Effector CD8-positive, alpha-beta T cell (primary cell): Measurements from ENCODE around the gene MAN1C1.
"Not testable (repeated sequence)": the region's sequence is repeated elsewhere in the genome, so short reads cannot be mapped to it uniquely, and the experiment has no call there.

Experiments used
- DNase-seq: peaks from one replicate; lab custom pipeline; 2025; lab: John Stamatoyannopoulos, UW

Gene MAN1C1

DNA sequence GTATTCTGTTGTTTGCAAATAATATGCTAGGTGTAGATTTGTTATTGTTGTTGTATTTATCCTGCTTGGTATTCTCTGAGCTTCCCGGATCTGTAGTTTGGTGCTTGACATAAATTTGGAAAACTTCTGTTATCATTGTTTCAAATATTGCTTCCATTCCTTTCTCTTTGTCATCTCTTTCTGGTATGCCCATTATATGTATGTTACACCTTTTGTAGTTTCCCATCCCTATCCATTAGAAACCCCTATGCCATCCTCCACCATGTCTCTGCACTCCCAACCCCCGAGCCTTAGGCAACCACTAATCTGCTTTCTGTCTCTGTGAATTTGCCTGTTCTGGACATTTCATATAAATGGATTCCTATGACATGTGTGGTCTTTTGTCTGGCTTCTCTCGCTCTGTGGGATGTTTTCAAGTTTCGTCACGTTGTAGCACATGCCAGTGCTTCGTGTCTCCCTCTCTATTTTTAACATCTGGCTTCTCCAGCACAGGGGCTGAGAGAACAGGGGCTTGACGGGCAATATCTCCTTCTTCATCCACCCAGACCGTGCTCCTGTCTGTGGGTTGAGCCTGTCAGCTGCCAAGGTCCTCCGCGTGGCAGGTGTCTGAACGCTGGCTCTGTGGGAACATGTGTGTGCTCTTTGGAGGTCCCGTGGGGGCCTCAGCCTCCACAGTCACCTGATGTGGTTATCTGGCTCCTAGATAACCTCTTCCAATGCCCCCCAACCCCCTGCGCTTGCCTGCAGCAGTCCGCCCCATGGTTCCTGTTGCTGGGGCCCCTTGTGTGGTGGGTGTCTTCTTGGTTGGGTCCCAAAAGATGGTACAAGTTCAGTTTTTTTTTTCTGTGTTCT lies 32.8 kb upstream of the MAN1C1 start:
- no peak for DNase-seq

DNA sequence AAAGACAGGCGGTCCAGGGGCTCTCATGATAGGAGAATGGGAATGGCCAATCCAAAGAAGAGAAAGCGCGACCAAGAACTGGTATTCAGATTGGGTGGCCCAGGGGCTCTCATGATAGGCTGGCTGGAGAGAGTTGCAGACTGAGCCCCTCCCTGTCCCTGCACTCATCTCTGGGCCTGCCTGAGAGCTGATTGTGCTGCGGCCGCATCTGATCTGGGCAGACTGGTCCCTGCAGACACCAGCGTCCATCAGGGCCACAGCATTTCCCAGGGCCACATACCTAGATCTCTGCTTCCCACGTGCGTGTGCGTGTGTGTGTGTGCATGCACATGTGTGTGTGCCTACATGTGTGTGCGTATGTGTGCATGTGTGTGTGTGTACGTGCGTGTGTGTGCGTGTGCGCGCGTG lies 30.4 kb upstream of the MAN1C1 start:
- DNase-seq = no peak

DNA sequence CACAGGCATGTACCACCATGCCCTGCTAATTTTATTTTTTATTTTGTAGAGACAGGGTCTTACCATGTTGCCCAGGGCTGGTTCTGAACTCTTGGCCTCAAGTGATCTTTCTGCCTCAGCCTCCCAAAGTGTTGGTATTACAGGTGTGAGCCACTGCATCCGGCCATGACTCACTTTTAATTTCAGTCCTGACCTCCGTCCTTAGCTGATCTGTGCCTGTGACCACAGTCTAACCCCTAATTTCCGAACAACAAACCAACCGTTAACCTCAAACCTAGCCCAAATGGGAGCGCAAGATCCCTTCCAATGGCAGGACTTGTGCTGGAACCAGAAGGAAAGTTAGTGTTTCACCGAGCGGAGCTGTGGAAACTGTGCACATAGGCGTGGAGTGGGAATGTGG lies 29.3 kb upstream of the MAN1C1 start:
- no peak for DNase-seq

DNA sequence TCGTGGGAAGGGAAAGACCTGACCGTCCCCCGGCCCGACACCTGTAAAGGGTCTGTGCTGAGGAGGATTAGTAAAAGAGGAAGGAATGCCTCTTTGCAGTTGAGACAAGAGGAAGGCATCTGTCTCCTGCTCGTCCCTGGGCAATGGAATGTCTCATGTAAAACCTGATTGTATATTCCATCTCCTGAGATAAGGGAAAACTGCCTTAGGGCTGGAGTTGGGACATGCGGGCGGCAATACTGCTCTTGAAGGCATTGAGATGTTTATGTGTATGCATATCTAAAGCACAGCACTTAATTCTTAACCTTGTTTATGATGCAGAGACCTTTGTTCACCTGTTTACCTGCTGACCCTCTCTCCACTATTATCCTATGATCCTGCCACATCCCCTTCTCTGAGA lies 28.4 kb upstream of the MAN1C1 start:
- DNase-seq = not testable (repeated sequence)

DNA sequence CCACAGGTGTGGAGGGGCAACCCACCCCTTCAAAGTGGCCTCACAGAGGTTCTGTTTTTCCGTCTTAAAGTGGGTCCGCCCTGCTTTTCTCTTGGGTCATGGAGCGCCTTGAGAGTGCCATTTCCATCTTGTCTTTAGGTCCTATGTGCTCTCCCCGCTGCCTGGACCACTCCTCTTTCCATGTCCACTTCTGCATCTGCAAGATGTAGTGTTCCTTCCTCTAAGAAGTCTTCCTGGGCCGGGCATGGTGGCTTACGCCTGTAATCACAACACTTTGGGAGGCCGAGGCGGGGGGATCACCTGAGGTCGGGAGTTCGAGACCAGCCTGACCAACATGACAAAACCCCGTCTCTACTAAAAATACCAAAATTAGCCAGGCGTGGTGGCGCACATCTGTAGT lies 27.8 kb upstream of the MAN1C1 start:
- DNase-seq = not testable (repeated sequence)

DNA sequence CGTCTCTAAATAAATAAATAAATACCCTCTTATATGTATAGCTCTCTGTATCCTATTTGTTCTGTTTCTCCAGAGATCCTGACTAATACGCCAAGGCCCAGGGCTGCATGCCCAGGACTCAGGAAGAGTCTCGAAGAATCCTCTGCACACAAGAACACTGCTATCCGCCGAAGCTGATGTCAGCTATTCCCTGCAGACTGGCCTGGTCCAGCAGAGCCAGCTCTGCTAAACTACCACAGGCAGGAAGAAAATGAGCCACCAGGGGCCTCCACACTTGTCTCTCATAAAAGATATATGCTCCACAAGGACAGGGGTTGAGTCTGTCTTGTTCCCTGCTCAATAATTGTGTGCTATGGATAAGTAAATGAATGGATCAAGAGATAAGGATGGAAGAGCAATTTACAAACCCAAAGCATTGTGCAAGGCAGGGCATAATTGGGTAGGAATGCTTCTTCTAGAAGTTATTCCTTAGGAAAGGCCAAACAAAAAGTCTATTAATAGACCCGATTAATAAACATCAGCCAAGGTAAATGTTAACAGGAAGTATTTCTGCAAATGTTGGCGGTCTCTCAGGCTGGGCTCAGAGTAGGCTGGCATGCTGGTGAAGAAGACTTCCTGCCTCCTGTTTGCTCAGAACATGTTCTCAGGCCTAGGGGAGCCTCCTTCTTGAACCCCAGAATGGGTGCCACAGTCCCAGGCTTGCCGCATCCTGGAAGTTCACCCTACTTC lies 26.3 kb upstream of the MAN1C1 start:
- no peak for DNase-seq

DNA sequence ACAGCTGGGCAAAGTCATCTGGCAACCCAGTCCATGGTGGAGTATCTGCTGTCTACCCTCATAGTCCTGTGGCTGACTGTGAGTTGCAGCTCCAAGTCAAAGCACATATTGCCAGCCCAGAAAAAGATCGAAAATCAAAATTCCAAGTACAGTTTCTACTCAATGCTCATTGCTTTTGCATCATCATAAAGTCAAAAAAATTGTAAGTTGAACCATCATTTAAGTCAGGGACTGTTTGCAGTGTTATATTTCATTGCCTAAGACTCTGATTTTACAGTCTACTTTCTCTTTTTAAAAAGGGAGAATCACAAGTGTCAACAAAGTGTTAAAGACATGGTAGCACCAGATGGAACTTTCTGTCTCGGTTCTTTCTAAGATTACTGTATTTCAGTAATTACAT lies 22.7 kb upstream of the MAN1C1 start:
- DNase-seq = no peak

DNA sequence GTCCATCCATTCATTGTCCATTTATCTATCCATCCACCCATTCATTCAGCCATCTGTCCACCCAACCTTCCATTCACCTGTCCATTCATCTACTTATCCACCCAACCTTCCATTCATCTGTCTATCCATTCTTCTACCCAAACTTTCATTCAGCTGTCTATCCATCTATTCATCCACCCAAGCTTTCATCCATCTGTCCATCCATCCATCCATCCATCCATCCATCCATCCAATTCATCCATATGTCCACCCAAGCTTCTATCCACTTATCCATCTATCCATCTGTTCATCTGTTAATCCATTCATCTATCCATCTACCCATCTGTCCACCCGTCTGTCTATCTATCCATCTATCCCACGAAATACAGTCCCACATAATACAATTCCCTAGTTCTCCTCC lies 21.6 kb upstream of the MAN1C1 start:
- no peak for DNase-seq

DNA sequence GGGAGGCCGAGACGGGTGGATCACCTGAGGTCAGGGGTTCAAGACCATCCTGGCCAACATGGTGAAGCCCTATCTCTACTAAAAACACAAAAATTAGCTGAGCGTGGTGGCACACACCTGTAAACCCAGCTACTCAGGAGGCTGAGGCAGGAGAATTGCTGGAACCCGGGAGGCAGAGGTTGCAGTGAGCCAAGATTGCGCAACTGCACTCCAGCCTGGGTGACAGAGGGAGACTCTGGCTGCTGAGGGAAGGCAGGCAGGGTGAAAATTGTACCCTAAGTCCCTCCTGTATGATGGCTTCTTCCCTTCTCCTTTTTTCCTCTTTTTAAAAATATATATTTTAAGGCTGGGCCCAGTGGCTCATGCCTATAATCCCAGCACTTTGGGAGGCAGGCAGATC lies 19.9 kb upstream of the MAN1C1 start:
- DNase-seq = not testable (repeated sequence)

DNA sequence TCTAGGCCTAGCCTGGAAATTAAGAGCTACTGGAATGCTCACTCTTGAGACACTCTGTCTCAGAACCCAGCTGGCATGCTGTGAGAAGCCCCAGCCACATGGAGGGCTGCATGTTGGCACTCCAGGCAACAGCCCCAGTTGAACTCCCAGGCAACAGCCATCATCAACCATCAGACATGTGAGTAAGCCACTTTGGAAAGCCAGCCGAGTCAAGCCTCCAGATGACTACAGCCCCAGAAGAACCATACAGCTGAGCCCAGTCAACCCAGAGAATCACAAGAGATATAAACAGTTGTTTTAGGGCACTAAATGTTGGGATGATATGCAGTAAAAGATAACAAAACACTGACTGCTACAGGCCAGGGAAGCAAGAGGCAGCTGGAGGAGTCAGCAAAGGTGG lies 17.7 kb upstream of the MAN1C1 start:
- no peak for DNase-seq

DNA sequence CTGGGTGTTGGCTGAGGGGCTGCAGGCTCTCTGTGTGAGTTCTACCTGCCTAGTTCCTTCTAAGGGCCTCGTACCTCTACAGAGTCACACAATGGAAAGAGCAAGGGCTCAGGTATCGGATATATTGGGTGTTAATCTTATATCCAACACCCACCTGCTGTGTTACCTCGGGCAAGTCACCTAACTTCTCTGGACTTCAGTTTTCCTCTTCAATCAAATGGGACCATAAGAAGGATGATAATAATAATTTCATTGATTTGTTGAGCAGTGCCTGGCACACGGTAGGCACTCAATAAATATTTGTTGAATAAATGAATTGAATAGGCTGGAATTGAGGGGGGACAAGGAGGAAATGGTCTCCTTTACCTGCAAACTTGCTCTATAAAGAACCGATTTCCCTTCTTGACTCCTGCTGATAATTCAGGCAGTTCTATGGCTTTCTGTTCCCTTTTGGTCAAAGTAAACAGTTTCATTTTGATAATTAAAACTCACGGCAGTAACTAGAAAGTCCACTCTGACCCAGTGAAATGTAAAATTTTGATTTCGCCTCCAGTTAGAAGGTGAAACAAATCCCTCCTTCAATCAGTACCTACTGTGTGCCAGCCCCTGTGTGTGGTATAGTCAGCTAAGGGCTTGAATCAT lies 16.5 kb upstream of the MAN1C1 start:
- DNase-seq = no peak

DNA sequence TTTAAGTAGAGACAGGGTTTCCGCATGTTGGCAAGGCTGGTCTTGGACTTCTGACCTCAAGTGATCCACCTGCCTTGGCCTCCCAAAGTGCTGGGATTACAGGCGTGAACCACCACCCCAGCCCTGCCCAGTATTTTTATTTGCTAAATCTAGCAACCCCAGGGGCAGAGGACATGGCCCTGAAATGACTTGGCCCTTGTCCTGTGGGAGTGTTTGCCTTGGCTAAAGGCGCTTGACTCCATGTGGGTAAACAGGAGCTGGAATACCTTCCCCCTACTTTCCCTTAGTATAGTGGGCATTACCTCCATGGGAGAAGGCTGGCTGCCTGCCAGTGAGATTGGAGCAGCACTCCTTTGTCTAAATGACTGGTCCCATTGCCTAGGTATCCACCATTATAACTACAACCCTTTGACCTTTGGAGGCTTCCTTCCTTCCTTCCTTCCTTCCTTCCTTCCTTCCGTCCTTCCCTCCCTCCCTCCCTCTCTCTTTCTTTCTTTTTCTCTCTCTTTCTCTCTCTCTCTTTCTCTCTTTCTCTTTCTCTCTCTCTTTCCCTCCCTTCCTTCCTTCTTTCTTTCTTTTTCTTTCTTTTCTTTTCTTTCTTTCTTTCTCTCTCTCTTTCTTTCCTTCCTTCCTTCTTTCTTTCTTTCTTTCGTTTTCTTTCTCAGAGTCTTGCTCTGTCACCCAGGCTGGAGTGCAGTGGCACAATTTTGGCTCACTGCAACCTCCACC lies 15.5 kb upstream of the MAN1C1 start:
- not testable (repeated sequence) for DNase-seq

DNA sequence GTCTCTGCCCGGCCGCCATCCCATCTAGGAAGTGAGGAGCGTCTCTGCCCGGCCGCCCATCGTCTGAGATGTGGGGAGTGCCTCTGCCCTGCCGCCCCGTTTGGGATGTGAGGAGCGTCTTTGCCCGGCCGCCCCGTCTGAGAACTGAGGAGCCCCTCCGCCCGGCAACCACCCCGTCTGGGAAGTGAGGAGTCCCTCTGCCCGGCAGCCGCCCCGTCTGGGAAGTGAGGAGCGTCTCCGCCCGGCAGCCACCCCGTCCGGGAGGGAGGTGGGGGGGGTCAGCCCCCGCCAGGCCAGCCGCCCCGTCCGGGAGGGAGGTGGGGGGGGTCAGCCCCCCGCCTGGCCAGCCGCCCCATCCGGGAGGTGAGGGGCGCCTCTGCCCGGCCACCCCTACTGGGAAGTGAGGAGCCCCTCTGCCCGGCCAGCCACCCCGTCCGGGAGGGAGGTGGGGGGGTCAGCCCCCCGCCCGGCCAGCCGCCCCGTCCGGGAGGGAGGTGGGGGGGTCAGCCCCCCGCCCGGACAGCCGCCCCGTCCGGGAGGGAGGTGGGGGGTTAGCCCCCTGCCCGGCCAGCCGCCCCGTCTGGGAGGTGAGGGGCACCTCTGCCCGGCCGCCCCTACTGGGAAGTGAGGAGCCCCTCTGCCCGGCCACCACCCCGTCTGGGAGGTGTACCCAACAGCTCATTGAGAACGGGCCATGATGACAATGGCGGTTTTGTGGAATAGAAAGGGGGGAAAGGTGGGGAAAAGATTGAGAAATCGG lies 12.6 kb upstream of the MAN1C1 start:
- DNase-seq = not testable (repeated sequence)

DNA sequence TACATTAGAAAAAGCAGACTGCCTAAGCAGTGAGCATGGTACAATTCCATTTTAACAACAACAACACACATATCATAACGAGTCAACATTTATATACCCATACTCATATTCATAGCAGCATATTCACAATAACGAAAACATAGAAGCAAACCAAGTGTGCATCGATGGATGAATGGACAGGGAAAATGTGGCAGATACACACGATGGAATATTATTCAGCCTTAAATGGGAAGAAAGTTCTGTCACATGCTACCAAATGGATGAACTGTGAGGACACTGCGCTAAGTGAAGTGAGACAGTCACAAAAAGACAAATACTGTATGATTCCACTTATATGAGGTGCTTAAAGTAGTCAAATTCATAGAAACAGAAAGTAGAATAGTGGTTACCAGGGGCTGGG lies 9.5 kb upstream of the MAN1C1 start:
- no peak for DNase-seq

DNA sequence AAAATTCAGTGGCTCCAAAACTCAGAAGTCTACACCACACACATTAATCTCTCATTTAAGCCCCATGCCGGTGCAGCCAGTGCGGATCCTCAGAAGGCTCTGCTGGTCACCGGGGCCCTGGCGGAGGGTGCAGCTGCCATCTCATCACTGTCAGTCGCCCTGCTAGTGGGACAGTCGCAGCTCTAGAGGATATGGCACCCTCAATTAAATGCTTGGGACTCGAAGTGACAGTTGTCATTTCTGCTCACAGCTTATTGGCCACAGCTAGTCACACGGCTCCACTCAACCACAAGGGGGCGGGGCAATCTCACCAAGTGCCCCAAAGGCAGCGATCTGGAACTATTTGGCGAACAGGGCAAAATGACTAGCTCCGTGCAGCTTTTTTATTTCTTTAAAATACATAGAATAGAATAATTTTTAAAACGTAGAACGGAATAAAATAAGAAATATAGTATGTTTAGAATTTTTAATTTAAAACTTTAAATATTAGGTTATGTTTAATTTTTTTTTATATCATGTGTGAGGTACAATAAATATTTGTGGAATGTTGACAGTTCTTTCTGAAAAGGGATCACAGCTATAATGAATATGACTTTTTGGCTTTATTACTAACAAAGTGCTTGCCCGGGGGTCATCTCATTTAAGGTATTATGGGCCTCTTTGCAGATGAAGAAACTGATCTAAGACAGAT lies 8.0 kb upstream of the MAN1C1 start:
- DNase-seq = peak; percentile 79

DNA sequence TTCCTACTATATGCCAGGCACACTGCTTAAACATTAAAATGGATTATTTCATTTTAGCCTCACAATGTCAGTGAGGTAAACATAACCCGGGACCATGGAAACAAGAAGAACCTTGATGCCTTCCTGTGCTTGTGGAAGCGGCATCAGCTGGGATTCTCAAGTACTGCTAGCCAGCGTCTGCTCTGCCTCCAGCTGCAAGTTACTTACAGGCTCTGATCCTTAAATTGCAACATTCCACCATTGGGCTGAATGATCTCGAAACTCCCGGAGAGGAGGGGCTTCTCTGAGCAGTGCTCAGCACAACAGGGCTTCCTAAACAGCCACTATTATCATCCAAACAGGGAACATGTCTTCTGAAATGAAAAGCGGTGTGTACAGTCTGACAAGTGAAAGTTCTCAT lies 6.7 kb upstream of the MAN1C1 start:
- no peak for DNase-seq

DNA sequence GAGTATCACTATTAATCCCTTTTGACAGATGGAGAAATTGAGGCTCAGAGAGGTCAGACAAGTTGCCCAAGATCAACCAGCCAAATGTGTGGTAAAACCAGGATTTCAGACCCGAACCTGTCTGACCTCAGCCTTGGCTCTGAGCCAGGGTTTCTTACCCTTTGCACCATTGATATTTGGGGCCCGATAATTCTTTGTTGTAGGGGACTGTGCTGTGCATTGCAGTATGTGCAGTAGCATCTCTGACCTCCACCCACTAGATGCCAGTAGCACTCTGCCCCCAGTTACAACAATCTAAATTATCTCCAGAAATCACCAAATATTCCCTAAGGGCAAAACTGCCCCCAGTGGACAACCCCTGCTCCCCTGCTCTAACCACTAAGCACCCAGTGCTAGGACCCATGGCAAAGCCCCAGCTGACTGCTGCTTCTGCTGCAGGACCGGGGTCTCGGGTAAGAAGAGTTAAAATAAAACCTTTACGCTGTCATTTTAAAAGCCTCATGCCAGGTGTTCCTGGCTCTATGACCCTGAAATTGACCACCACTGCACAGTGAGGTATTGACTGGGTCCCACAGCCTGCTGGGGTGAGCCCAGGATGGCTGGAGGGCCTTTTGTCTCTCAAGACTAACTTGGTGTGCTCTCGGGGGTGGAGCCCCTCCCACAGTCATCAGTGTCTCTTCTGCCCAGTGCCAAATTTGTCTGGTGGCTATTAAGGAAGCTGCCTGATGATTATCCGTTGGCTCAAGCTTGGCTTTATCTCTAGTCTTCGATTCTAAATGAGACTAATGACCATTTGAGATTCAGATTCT lies 5.6 kb upstream of the MAN1C1 start:
- DNase-seq = no peak

DNA sequence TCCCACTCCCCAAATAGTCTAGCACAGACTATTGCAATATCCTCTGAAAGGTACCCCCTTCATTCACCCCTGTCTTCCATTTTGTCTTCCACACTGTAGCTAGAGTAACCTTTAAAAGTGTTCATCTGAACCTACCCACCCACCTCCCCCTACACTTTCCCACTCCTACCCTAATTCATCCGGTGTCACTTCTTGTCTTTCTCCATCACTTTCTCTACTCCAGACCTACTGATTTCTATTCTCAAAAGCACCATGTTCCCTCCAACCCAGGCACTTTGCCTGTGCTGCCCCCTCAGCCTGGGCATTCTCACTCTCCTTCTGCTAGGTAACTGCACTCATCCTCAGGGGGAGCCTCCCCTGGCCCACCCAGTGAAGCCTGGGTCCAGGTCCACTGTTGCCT lies 4.7 kb upstream of the MAN1C1 start:
- no peak for DNase-seq

DNA sequence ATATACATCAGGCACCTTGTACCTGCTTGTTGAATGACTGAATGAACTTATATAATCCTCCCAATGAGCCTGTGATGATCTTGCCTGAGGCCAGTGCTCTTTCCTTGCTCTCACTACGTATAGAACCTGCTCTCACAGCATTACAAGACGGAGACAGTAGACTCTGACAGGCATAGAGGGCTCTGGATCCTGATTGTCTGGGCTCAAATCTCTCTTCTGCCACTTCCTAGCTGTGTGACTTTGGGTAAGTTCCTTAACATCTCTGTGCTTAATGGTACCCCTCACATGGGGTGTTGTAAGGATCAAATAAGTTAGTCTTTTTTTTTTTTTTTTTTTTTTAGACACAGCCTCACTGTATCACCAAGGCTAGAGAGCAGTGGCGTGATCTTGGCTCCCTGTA lies 4.2 kb upstream of the MAN1C1 start:
- DNase-seq = no peak

DNA sequence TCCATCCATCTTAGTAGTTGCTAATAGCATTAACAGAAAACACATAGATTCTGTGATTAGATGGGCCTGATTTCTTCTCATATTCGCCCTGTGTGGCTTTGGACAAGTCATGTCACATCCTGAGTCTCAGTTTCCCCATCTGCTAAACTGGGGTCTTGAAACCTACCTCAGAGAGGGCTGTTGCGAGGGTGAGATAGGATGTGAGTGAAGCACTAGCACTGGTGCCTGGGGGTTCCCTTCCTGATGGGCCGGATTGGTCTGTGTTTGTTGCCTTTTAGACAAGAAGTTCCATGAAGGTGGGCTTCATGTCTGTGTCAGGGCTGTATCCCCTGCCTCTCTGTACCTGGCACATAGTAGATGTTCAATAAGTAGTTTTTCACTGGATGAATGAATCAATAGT lies 3.5 kb upstream of the MAN1C1 start:
- no peak for DNase-seq
